Activated CD8-positive, alpha-beta memory T cell treated with anti-CD3 and anti-CD28 coated beads, Interleukin-2, amount 50 U/mL, for 1 hour (primary cell): ENCODE results near the gene FAM234A.
"Not testable (repeated sequence)": the region's sequence is repeated elsewhere in the genome, so short reads cannot be mapped to it uniquely, and the experiment has no call there.

Experiments used
- DNase-seq: peaks from one replicate; pipeline ENCODE4 v3.0.0-alpha.2; 2020; ENCODE audit errors: extremely low read depth

Gene FAM234A

GRCh38 chr16:234468-235305, at the start of gene FAM234A:
Gene FAM234A, plus strand, starts transcription at chr16:234821. Its CDS starts 19,593 bp downstream, at chr16:254414.
- DNase-seq = peak; percentile 89

GRCh38 chr16:185213-185612, 49.4 kb upstream of the FAM234A start:
- no peak for DNase-seq

- no peak for DNase-seq
These were observed 48.9 kb upstream of the FAM234A start for GRCh38 chr16:185691-186090.

- DNase-seq = no peak
These were observed 47.3 kb upstream of the FAM234A start for GRCh38 chr16:187330-187729.

GRCh38 chr16:188674-189073, 45.9 kb upstream of the FAM234A start:
- no peak for DNase-seq

GRCh38 chr16:189604-190186, 44.9 kb upstream of the FAM234A start:
- DNase-seq = no peak

- no peak for DNase-seq
These were observed 42.8 kb upstream of the FAM234A start for GRCh38 chr16:191831-192230.

- no peak for DNase-seq
These were observed 41.9 kb upstream of the FAM234A start for GRCh38 chr16:192686-193085.

- DNase-seq = no peak
These were observed 41.2 kb upstream of the FAM234A start for GRCh38 chr16:193441-193840.

GRCh38 chr16:194516-194915, 40.1 kb upstream of the FAM234A start:
- DNase-seq = no peak

GRCh38 chr16:200388-200787, 34.2 kb upstream of the FAM234A start:
- DNase-seq = no peak

- DNase-seq = no peak
These were observed 31.4 kb upstream of the FAM234A start for GRCh38 chr16:203246-203645.

GRCh38 chr16:204046-204445, 30.6 kb upstream of the FAM234A start:
- not testable (repeated sequence) for DNase-seq

GRCh38 chr16:209359-209758, 25.3 kb upstream of the FAM234A start:
- DNase-seq = not testable (repeated sequence)

GRCh38 chr16:211631-212180, 22.9 kb upstream of the FAM234A start:
- DNase-seq = not testable (repeated sequence)

GRCh38 chr16:212999-213398, 21.6 kb upstream of the FAM234A start:
- no peak for DNase-seq

- no peak for DNase-seq
These were observed 14.6 kb upstream of the FAM234A start for GRCh38 chr16:220021-220420.

GRCh38 chr16:228151-228851, 6.3 kb upstream of the FAM234A start:
- DNase-seq = no peak

- peak; percentile 51 for DNase-seq
These were observed 5.5 kb upstream of the FAM234A start, which contains the start of gene LUC7L for GRCh38 chr16:228852-229730. Gene LUC7L, minus strand, starts transcription at chr16:229449. Its CDS starts 110 bp downstream, at chr16:229339.

- no peak for DNase-seq
These were observed 4.8 kb upstream of the FAM234A start for GRCh38 chr16:229731-230281.

- DNase-seq = not testable (repeated sequence)
These were observed 4.3 kb upstream of the FAM234A start for GRCh38 chr16:230351-230750.
